H1 (cell line): ENCODE measurements around the gene FRS2. TPM values are rescaled to one million over a fixed set of nuclear protein-coding genes. Genes with fewer than 3 reads are reported as not detected.

Source experiments
- CHD7 ChIP-seq: fragments of 300-600 bp; sonication (generic); IDR thresholded peaks from 2 replicates; pipeline ENCODE4 v1.7.1; 2012; ENCODE audit warnings: low read length, moderate library complexity, mild to moderate bottlenecking, inconsistent platforms; ENCODE audit not compliant: insufficient replicate concordance
- FOSL1 ChIP-seq: IDR thresholded peaks from 2 replicates; pipeline ENCODE4 v1.6.1; 2011; ENCODE audit warnings: mild to moderate bottlenecking, low read depth, low read length, moderate library complexity; ENCODE audit not compliant: insufficient read depth
- HDAC2 ChIP-seq, 2 experiments: fragments of 300-600 bp in 1 of 2; sonication (generic) in 1 of 2; IDR thresholded peaks; 2 replicates each; pipeline ENCODE4 v1.6.1; 2011 to 2012; ENCODE audit warnings: low read depth in 2 of 2, low read length in 2 of 2, mild to moderate bottlenecking in 2 of 2, moderate library complexity in 2 of 2, borderline replicate concordance in 1 of 2, inconsistent platforms in 1 of 2
- HDAC6 ChIP-seq: IDR thresholded peaks from one replicate; pipeline ENCODE4 v1.7.1; 2012; ENCODE audit warnings: low read depth, mild to moderate bottlenecking, inconsistent platforms, low read length, moderate library complexity
- KDM5A ChIP-seq: fragments of 200-600 bp; IDR thresholded peaks from 2 replicates; pipeline ENCODE4 v1.7.1; 2012; ENCODE audit warnings: mild to moderate bottlenecking, low read length, inconsistent platforms, mixed read lengths
- polyA plus RNA-seq, 7 experiments: library from polyadenylated mRNA; depleted of rRNA in 3 of 7; stranded (reverse) in 5 of 7; unstranded in 2 of 7; fragments of >200 nt in 5 of 7; fragments of 200-250 nt in 2 of 7; gene quantifications; 1 replicate in 5 of 7; 2 replicates in 1 of 7; 4 replicates in 1 of 7; pipeline versions ENCODE4 v1.2.1 to v1.2.3, GENCODE V29; 2011 to 2013; ENCODE audit warnings: missing spikeins in 2 of 7, mixed read lengths in 2 of 7
- total RNA-seq: library from RNA; stranded (reverse); fragmentation: NEBNext Ultra II Directional; extraction: Animal tissue kit (Norgen Biotek cat#: 25700); gene quantifications from 2 replicates; pipeline ENCODE4 v1.2.1, GENCODE V29; 2021

FRS2 gene
- total and polyA plus RNA-seq, 2 of the 8 experiments (the other 6 are each of a cell fraction or from before 2014, with no cell fraction given) = 10.3 to 35.8 TPM

GRCh38 chr12:69515394-69515930, 45.3 kb downstream of the FRS2 start (continued):
- TF ChIP-seq CHD7 (no peak), HDAC2 (IDR thresholded peaks at IDR 0.05; ENCODE audit: borderline replicate concordance in 1 of 2, low read depth in 2 of 2, low read length in 2 of 2) (no peak), HDAC6 (no peak), KDM5A (no peak), FOSL1 (no peak)
